ENCODE measurements around the gene UCN2. TPM values are rescaled to one million over a fixed set of nuclear protein-coding genes. Genes with fewer than 3 reads are reported as not detected.
A peak's percentile ranks its signal among the peaks of the same experiment; 100 is the strongest.

Gene UCN2
- total and polyA plus RNA-seq, 2 donors from 2014 or later = not detected

DNA sequence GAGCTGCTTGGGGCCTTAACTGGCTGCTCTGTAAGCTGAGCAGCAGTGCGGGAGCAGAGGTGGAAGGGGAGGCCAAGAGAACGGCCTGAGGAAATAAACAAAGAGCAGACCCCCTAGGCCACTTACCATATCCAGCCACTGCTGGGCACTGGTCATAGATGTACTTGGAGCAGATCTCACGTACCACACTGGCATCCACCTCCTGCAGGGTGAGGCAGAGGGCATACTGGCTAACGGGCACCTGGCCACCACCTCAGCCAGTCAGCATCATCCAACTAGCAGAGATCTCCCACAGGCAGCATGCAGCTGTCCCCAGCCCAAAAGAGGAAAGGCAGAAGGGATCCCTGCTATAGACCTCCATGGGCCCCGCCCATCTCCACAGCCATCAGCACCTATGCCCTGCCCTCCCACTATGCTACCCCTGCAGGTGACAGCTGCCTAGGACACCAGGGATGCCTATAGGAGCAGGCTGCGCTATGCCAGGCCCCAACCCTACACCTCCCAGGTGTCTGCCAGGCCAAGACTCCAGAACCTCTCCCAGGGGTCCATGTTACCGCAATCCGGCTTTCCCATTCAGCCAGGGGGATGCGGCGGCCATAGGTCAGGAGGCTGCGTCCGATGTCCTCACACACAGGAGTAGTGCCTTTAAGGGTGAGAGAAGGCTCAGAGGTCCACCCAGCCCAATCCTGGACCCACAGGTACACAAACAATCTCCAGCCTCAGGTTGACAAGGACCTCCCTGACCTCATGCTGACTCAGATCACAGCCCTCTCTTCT, 36.1 kb upstream of the UCN2 start:
- H3K27ac ChIP-seq (ENCODE audit: low read depth in 2 of 2, low read length in 2 of 2) = peak overlapping the region in 1 of 2 donors; percentile 3
- H3K9me3 ChIP-seq (ENCODE audit: control insufficient read depth in 2 of 3, insufficient read depth in 1 of 3, low read length in 3 of 3) = no peaks in the 10 kb centered on the region
- no peaks in the 10 kb centered on the region for H3K27me3 ChIP-seq (ENCODE audit: control insufficient read depth, insufficient read depth, low read length)
- no peak overlapping the region for H3K4me3 ChIP-seq (ENCODE audit: low read length in 3 of 3)
- intact Hi-C loops (cut with DNase I) = no loop called here
- no peak for FAIRE-seq
- peak overlapping the region in 1 of 3 donors; percentile 7 for H3K9ac ChIP-seq (ENCODE audit: low read length in 3 of 3)
- peaks cover 0 to 4% (median 0%) of the 10 kb centered on the region in 3 donors for H3K4me1 ChIP-seq (ENCODE audit: control insufficient read depth in 2 of 3, insufficient read depth in 2 of 3, low read depth in 1 of 3, low read length in 3 of 3)
- peaks cover 6 to 57% (median 46%) of the 10 kb centered on the region in 3 donors for H3K36me3 ChIP-seq (ENCODE audit: control insufficient read depth in 2 of 3, insufficient read depth in 3 of 3, low read length in 3 of 3)
- DNase-seq = no peak
- TF ChIP-seq, protein P1, sequence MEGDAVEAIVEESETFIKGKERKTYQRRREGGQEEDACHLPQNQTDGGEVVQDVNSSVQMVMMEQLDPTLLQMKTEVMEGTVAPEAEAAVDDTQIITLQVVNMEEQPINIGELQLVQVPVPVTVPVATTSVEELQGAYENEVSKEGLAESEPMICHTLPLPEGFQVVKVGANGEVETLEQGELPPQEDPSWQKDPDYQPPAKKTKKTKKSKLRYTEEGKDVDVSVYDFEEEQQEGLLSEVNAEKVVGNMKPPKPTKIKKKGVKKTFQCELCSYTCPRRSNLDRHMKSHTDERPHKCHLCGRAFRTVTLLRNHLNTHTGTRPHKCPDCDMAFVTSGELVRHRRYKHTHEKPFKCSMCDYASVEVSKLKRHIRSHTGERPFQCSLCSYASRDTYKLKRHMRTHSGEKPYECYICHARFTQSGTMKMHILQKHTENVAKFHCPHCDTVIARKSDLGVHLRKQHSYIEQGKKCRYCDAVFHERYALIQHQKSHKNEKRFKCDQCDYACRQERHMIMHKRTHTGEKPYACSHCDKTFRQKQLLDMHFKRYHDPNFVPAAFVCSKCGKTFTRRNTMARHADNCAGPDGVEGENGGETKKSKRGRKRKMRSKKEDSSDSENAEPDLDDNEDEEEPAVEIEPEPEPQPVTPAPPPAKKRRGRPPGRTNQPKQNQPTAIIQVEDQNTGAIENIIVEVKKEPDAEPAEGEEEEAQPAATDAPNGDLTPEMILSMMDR (IDR thresholded peaks at IDR 0.05; ENCODE audit: borderline replicate concordance, extremely low read depth, insufficient read depth) = no peak

DNA sequence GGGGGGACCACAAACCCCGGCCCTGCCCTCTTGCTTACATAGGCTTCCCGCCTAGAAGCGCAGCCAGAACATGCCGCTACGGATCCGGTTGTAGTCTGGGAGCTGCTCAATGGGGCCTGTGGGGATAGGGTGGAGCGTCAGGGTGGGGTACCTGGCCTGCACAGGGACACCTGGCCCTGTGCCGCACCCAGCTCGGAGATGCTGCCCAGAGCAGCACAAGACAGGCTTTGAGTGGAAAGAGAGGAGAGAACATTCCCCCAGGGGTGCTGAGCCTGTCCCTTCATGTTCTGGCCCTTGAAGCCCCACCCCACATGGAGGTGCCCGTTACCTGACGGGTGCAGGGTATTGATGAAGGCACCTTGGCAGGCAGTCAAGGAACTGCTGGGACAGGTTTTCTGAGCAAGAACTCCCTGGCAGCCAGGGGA, 35.5 kb upstream of the UCN2 start:
- Histone ChIP-seq H3K27me3 (ENCODE audit: control insufficient read depth, insufficient read depth, low read length) (no peaks in the 10 kb centered on the region), H3K9me3 (ENCODE audit: control insufficient read depth in 2 of 3, insufficient read depth in 1 of 3, low read length in 3 of 3) (no peaks in the 10 kb centered on the region), H3K9ac (ENCODE audit: low read length in 3 of 3) (peak overlapping the region in 1 of 3 donors; percentile 7), H3K4me3 (ENCODE audit: low read length in 3 of 3) (no peak overlapping the region), H3K27ac (ENCODE audit: low read depth in 2 of 2, low read length in 2 of 2) (peak overlapping the region; percentile 3 to 33), H3K36me3 (ENCODE audit: control insufficient read depth in 2 of 3, insufficient read depth in 3 of 3, low read length in 3 of 3) (peaks cover 4 to 51% (median 40%) of the 10 kb centered on the region in 3 donors), H3K4me1 (ENCODE audit: control insufficient read depth in 2 of 3, insufficient read depth in 2 of 3, low read depth in 1 of 3, low read length in 3 of 3) (peaks cover 0 to 4% (median 0%) of the 10 kb centered on the region in 3 donors)
- DNase-seq (no peak), FAIRE-seq (no peak)
- intact Hi-C loops (cut with DNase I) = no loop called here
- TF ChIP-seq, protein P1 (IDR thresholded peaks at IDR 0.05; ENCODE audit: borderline replicate concordance, extremely low read depth, insufficient read depth) = no peak

DNA sequence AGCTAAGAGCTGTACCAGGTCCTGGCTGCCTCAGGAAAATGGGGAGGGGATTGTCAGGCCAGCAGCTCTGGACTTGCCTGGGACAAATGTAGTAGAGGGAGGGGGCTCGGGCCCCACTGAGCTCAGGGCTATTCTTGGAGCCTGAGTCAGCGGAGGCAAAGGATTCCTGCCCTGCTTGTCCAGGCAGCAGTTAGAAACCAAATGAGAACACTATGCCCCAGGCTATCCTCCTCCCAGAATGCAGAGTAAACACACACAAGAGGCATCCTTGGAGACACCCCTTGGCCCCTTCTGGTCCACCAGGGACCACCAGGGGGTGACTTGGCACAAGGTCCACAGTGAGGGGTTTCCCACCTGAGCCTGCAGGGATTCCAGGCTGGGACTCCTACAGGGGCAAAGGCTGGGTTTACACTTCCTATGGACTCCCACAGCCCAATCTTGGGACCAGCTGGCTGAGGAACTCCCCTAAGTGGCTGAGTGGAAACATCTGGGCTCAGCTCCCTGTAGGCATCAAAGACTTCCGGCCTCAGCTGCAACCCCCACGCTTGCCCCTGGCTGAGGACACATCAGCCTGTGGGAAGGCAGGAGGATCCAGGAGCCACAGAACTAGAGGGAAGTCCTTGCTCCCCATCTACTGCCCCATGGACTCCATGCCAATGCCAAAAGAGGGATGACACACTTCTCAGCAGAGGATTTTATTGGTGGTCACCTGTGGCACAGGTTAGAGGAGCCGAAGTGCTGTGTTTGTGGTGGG, 34.9 kb upstream of the UCN2 start:
- H3K9me3 ChIP-seq (ENCODE audit: control insufficient read depth in 2 of 3, insufficient read depth in 1 of 3, low read length in 3 of 3) = no peaks in the 10 kb centered on the region
- H3K9ac ChIP-seq (ENCODE audit: low read length in 3 of 3) = no peak overlapping the region
- H3K4me1 ChIP-seq (ENCODE audit: control insufficient read depth in 2 of 3, insufficient read depth in 2 of 3, low read depth in 1 of 3, low read length in 3 of 3) = peaks cover 0 to 4% (median 0%) of the 10 kb centered on the region in 3 donors
- TF ChIP-seq, protein P1 (IDR thresholded peaks at IDR 0.05; ENCODE audit: borderline replicate concordance, extremely low read depth, insufficient read depth) = no peak
- peak in 4 of 5 donors; percentile 82 to 96 (median 90) for DNase-seq
- H3K27me3 ChIP-seq (ENCODE audit: control insufficient read depth, insufficient read depth, low read length) = no peaks in the 10 kb centered on the region
- H3K36me3 ChIP-seq (ENCODE audit: control insufficient read depth in 2 of 3, insufficient read depth in 3 of 3, low read length in 3 of 3) = peaks cover 2 to 45% (median 35%) of the 10 kb centered on the region in 3 donors
- FAIRE-seq = no peak
- H3K27ac ChIP-seq (ENCODE audit: low read depth in 2 of 2, low read length in 2 of 2) = peak overlapping the region; percentile 30 to 33
- intact Hi-C loops (cut with DNase I) = no loop called here
- H3K4me3 ChIP-seq (ENCODE audit: low read length in 3 of 3) = no peak overlapping the region

All from kidney (tissue), 14 donors.